Ishikawa (cell line): ENCODE data around the gene MEIS1.

Experiments
- CEBPB ChIP-seq: IDR thresholded peaks from 2 replicates; pipeline ENCODE4 v1.6.1; 2012
- CREB1 ChIP-seq: IDR thresholded peaks from 2 replicates; pipeline ENCODE4 v1.6.1; 2012; ENCODE audit warnings: low read depth
- EGR1 ChIP-seq: IDR thresholded peaks from 2 replicates; pipeline ENCODE4 v1.6.1; 2012
- EP300 ChIP-seq: IDR thresholded peaks from 2 replicates; pipeline ENCODE4 v1.6.1; 2012; ENCODE audit warnings: borderline replicate concordance
- FOXM1 ChIP-seq: IDR thresholded peaks from 2 replicates; pipeline ENCODE4 v1.6.1; 2012; ENCODE audit warnings: low read depth, borderline replicate concordance
- NFIC ChIP-seq: IDR thresholded peaks from 2 replicates; pipeline ENCODE4 v1.6.1; 2012
- RAD21 ChIP-seq: IDR thresholded peaks from 2 replicates; pipeline ENCODE4 v1.6.1; 2012; ENCODE audit warnings: low read depth
- TAF1 ChIP-seq: IDR thresholded peaks from 2 replicates; pipeline ENCODE4 v1.6.1; 2012; ENCODE audit warnings: low read depth, mild to moderate bottlenecking
- TCF12 ChIP-seq: IDR thresholded peaks from 2 replicates; pipeline ENCODE4 v1.6.1; 2012; ENCODE audit warnings: low read depth
- TEAD4 ChIP-seq: IDR thresholded peaks from 2 replicates; pipeline ENCODE4 v1.6.1; 2012
- YY1 ChIP-seq: IDR thresholded peaks from 2 replicates; pipeline ENCODE4 v1.6.1; 2012; ENCODE audit warnings: low read depth
- ZBTB7A ChIP-seq: IDR thresholded peaks from 2 replicates; pipeline ENCODE4 v1.6.1; 2012; ENCODE audit warnings: low read depth
- TF ChIP-seq, protein P1 (sequence below): IDR thresholded peaks from 2 replicates; pipeline ENCODE4 v1.6.1; 2012
- TF ChIP-seq, protein P2 (sequence below): IDR thresholded peaks from 2 replicates; pipeline ENCODE4 v1.6.1; 2012
- TF ChIP-seq, protein P3 (sequence below): IDR thresholded peaks from 2 replicates; pipeline ENCODE4 v1.6.1; 2012; ENCODE audit warnings: low read depth, mild to moderate bottlenecking

The MEIS1 gene

GRCh38 chr2:66585587-66585986 lies 150.7 kb downstream of the MEIS1 start:
- no peak for TF ChIP-seq CEBPB
- TF ChIP-seq, protein P1, sequence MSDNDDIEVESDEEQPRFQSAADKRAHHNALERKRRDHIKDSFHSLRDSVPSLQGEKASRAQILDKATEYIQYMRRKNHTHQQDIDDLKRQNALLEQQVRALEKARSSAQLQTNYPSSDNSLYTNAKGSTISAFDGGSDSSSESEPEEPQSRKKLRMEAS: no peak
- no peak for TF ChIP-seq TCF12
- no peak for TF ChIP-seq EGR1

DNA sequence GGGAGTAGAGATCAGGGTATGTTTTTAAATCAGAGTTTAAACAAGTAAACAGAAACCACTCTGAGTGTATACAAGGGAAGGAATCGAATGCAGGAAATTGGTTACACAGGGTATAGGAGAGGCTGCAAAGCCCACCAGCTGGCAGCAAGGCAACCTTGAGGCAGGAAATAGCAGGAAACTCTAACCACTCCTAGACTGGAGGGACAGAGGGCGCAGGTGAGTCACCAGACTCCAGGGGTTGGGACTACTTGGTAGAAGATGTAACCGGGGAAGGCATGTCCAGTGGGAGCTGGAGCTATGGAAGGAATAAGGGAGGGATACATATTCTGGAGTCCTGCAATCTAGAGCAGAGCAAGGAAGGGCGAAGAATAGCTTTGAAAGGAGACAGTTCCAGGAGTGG lies 152.3 kb downstream of the MEIS1 start:
- TF ChIP-seq RAD21: peak; percentile 65
- TF ChIP-seq, protein P2, sequence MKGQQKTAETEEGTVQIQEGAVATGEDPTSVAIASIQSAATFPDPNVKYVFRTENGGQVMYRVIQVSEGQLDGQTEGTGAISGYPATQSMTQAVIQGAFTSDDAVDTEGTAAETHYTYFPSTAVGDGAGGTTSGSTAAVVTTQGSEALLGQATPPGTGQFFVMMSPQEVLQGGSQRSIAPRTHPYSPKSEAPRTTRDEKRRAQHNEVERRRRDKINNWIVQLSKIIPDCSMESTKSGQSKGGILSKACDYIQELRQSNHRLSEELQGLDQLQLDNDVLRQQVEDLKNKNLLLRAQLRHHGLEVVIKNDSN: no peak

DNA sequence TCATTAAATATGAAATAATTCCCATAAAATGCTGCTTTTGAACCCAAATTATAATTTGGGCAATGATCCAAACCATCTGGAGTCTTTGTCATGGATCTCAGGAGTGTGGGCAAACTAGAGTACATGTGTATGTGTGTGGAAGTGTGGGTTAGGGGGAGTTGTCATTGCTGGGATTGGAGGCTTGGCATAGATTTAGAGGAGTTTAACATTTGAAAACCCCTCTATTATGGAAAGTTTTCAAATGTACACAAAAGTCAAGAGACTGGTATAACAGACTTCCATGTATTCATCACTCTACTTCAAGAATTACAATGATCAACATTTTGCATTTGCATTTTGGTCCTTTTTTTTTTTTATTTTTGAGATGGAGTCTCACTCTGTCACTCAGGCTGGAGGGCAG lies 159.1 kb downstream of the MEIS1 start:
- TF ChIP-seq, protein P1: no peak
- TF ChIP-seq TEAD4 (no peak), TAF1 (no peak), RAD21 (no peak), FOXM1 (no peak), NFIC (no peak), YY1 (no peak), CREB1 (no peak), EP300 (no peak), ZBTB7A (no peak), CEBPB (no peak), EGR1 (no peak), TCF12 (no peak)
- TF ChIP-seq, protein P2: no peak
- TF ChIP-seq, protein P3, sequence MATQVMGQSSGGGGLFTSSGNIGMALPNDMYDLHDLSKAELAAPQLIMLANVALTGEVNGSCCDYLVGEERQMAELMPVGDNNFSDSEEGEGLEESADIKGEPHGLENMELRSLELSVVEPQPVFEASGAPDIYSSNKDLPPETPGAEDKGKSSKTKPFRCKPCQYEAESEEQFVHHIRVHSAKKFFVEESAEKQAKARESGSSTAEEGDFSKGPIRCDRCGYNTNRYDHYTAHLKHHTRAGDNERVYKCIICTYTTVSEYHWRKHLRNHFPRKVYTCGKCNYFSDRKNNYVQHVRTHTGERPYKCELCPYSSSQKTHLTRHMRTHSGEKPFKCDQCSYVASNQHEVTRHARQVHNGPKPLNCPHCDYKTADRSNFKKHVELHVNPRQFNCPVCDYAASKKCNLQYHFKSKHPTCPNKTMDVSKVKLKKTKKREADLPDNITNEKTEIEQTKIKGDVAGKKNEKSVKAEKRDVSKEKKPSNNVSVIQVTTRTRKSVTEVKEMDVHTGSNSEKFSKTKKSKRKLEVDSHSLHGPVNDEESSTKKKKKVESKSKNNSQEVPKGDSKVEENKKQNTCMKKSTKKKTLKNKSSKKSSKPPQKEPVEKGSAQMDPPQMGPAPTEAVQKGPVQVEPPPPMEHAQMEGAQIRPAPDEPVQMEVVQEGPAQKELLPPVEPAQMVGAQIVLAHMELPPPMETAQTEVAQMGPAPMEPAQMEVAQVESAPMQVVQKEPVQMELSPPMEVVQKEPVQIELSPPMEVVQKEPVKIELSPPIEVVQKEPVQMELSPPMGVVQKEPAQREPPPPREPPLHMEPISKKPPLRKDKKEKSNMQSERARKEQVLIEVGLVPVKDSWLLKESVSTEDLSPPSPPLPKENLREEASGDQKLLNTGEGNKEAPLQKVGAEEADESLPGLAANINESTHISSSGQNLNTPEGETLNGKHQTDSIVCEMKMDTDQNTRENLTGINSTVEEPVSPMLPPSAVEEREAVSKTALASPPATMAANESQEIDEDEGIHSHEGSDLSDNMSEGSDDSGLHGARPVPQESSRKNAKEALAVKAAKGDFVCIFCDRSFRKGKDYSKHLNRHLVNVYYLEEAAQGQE: no peak

- TF ChIP-seq ZBTB7A (no peak), EGR1 (no peak), RAD21 (no peak), NFIC (no peak), YY1 (no peak), CEBPB (no peak), TCF12 (no peak), TAF1 (no peak), TEAD4 (no peak), FOXM1 (no peak), CREB1 (no peak), EP300 (no peak)
- TF ChIP-seq, protein P2: no peak
- TF ChIP-seq, protein P3: no peak
- TF ChIP-seq, protein P1: no peak
These were observed 160.6 kb downstream of the MEIS1 start for GRCh38 chr2:66595556-66595955.

GRCh38 chr2:66596256-66596655 lies 161.3 kb downstream of the MEIS1 start:
- TF ChIP-seq, protein P3: no peak
- no peak for TF ChIP-seq TEAD4
- no peak for TF ChIP-seq TCF12
- TF ChIP-seq EGR1: no peak
- no peak for TF ChIP-seq CREB1
- no peak for TF ChIP-seq RAD21
- no peak for TF ChIP-seq ZBTB7A
- TF ChIP-seq, protein P1: no peak
- TF ChIP-seq, protein P2: no peak
- TF ChIP-seq YY1: no peak
- TF ChIP-seq NFIC: no peak
- TF ChIP-seq FOXM1: no peak
- no peak for TF ChIP-seq EP300
- TF ChIP-seq CEBPB: no peak
- no peak for TF ChIP-seq TAF1
